HCT116 (cell line): Measurements from ENCODE around the gene GABRB3.

Source experiments
- EGR1 ChIP-seq: IDR thresholded peaks from 2 replicates; pipeline ENCODE4 v1.6.1; 2012; ENCODE audit warnings: low read depth
- EZH2 ChIP-seq: fragments of 200-600 bp; sonication (generic); IDR thresholded peaks from 2 replicates; pipeline ENCODE4 v1.6.1; 2017; ENCODE audit warnings: antibody characterized with exemption, mixed run types
- FOSL1 ChIP-seq: IDR thresholded peaks from 2 replicates; pipeline ENCODE4 v1.6.1; 2012; ENCODE audit warnings: low read depth
- JUND ChIP-seq: IDR thresholded peaks from 2 replicates; pipeline ENCODE4 v1.6.1; 2012
- POLR2A ChIP-seq: IDR thresholded peaks from 2 replicates; pipeline ENCODE4 v1.7.0; 2011; ENCODE audit warnings: borderline replicate concordance; ENCODE audit not compliant: insufficient read depth, insufficient read length; ENCODE audit errors: extremely low read depth
- POLR2AphosphoS5 ChIP-seq: IDR thresholded peaks from 2 replicates; pipeline ENCODE4 v1.6.1; 2011; ENCODE audit warnings: mild to moderate bottlenecking, low read depth, low read length, moderate library complexity
- TCF7L2 ChIP-seq: IDR thresholded peaks from 2 replicates; pipeline ENCODE4 v1.7.0; 2011; ENCODE audit warnings: borderline replicate concordance, inconsistent platforms; ENCODE audit not compliant: insufficient read depth, insufficient read length; ENCODE audit errors: extremely low read depth
- ZFX ChIP-seq: fragments of 450-650 bp; IDR thresholded peaks from 2 replicates; pipeline ENCODE4 v1.6.1; 2017
- TF ChIP-seq, protein P1 (sequence below), 3 experiments: fragments of 200-600 bp in 1 of 3; sonication (generic) in 1 of 3; IDR thresholded peaks in 2 of 3; conservative IDR thresholded peaks in 1 of 3; 2 replicates each; pipeline ENCODE4 v1.5.1; 2012 to 2017; ENCODE audit warnings: low read depth in 2 of 3, low read length in 2 of 3, antibody characterized with exemption in 1 of 3, borderline replicate concordance in 1 of 3, control low read depth in 1 of 3, mild to moderate bottlenecking in 1 of 3, mixed read lengths in 1 of 3, mixed run types in 1 of 3, moderate library complexity in 1 of 3; ENCODE audit not compliant: insufficient read depth in 1 of 3

- TF ChIP-seq EGR1 = no peak
- TF ChIP-seq, protein P1, sequence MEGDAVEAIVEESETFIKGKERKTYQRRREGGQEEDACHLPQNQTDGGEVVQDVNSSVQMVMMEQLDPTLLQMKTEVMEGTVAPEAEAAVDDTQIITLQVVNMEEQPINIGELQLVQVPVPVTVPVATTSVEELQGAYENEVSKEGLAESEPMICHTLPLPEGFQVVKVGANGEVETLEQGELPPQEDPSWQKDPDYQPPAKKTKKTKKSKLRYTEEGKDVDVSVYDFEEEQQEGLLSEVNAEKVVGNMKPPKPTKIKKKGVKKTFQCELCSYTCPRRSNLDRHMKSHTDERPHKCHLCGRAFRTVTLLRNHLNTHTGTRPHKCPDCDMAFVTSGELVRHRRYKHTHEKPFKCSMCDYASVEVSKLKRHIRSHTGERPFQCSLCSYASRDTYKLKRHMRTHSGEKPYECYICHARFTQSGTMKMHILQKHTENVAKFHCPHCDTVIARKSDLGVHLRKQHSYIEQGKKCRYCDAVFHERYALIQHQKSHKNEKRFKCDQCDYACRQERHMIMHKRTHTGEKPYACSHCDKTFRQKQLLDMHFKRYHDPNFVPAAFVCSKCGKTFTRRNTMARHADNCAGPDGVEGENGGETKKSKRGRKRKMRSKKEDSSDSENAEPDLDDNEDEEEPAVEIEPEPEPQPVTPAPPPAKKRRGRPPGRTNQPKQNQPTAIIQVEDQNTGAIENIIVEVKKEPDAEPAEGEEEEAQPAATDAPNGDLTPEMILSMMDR (IDR thresholded peaks at IDR 0.05 in 2 of 3, conservative IDR thresholded peaks at IDR 0.05 in 1 of 3; ENCODE audit: borderline replicate concordance in 1 of 3, insufficient read depth in 1 of 3, low read depth in 2 of 3, low read length in 2 of 3) = no peak
- no peak for TF ChIP-seq JUND
- TF ChIP-seq ZFX = no peak
- no peak for TF ChIP-seq POLR2AphosphoS5
- TF ChIP-seq POLR2A = no peak
- no peak for TF ChIP-seq EZH2
- no peak for TF ChIP-seq TCF7L2
- no peak for TF ChIP-seq FOSL1
These were observed 8.9 kb upstream of the GABRB3 start for GRCh38 chr15:26781816-26782215.
